SK-N-MC (cell line): ENCODE measurements around the gene TEX19.

Experiments
- EZH2 ChIP-seq: fragments of 200-600 bp; sonication (generic); IDR thresholded peaks from one replicate; pipeline ENCODE4 v1.6.1; 2017; ENCODE audit warnings: antibody characterized with exemption
- POLR2AphosphoS5 ChIP-seq: IDR thresholded peaks from 2 replicates; pipeline ENCODE4 v1.6.1; 2012; ENCODE audit warnings: mild to moderate bottlenecking, low read depth, low read length, borderline replicate concordance

DNA sequence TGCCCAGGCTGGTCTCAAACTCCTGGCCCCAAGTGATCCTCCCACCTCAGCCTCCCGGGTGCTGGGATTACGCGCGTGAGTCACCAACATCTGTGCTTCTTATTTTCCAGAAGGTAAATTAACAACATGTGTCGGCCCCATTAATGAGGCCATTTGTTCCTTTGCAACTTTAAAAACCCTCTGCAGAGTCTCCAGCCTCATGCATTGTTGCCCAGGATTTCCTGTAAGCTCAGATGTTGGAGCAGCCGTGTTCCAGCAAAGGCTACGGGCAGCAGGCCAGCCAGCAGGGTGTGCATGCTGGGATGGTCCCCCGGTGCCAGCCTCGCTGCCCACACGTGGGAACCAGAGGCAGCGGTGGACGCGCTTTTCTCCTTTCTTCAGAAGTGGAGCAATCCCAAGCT lies 40.0 kb downstream of the TEX19 start:
- TF ChIP-seq POLR2AphosphoS5 (no peak), EZH2 (no peak)
